Stomach (tissue), 9 donors: ENCODE results near the gene SDC3. TPM values are rescaled to one million over a fixed set of nuclear protein-coding genes. Genes with fewer than 3 reads are reported as not detected.

Experiments
- DNase-seq, 2 donors: peaks; one replicate each; pipeline versions ENCODE4 v3.0.0 to v3.0.0-alpha.2; 2013 to 2019
- H3K27ac ChIP-seq, 5 donors: fragments of 200-600 bp in 4 of 5; sonication (generic) in 4 of 5; one replicate each; pipeline ENCODE4 v1.5.1; 2013 to 2019; ENCODE audit warnings: mild to moderate bottlenecking in 1 of 5, moderate library complexity in 1 of 5
- H3K27me3 ChIP-seq, 3 donors: fragments of 200-600 bp; sonication (generic); one replicate each; pipeline ENCODE4 v1.5.1; 2017 to 2019; ENCODE audit warnings: mixed run types in 1 of 3
- H3K36me3 ChIP-seq, 4 donors: fragments of 200-600 bp; sonication (generic); 1 replicate in 3 of 4; 2 replicates in 1 of 4; pipeline ENCODE4 v1.5.1; 2016 to 2019
- H3K4me1 ChIP-seq, 4 donors: fragments of 200-600 bp; sonication (generic); one replicate each; pipeline ENCODE4 v1.5.1; 2016 to 2019
- H3K4me3 ChIP-seq, 4 donors: fragments of 200-600 bp; sonication (generic) in 3 of 4; one replicate each; pipeline ENCODE4 v1.5.1; 2016 to 2019; ENCODE audit warnings: mild to moderate bottlenecking in 1 of 4
- H3K9me3 ChIP-seq, 4 donors: fragments of 200-600 bp; sonication (generic); one replicate each; pipeline ENCODE4 v1.5.1; 2016 to 2019
- EP300 ChIP-seq: sonication (generic); formaldehyde crosslinking; IDR thresholded peaks from one replicate; pipeline ENCODE4 v1.6.1; 2017; ENCODE audit warnings: antibody characterized with exemption
- POLR2A ChIP-seq, 4 donors: fragments of 450-650 bp; IDR thresholded peaks; one replicate each; pipeline ENCODE4 v1.6.1; 2016; ENCODE audit warnings: antibody characterized with exemption in 4 of 4, control low read depth in 2 of 4, mild to moderate bottlenecking in 1 of 4, moderate library complexity in 1 of 4
- POLR2AphosphoS5 ChIP-seq, 3 donors: sonication (generic); formaldehyde crosslinking; IDR thresholded peaks; one replicate each; pipeline ENCODE4 v1.6.1; 2016; ENCODE audit warnings: antibody characterized with exemption in 3 of 3
- WGBS, 5 donors: extraction: QIAGEN DNeasy Blood & Tissue Kit in 3 of 5; methylation state at CpG; one replicate each; pipeline versions ENCODE4 v1.1.5 to v1.1.7; 2013 to 2018; 5-methylcytosine and 5-hydroxymethylcytosine counted together
- intact Hi-C: fragments of 100-400 bp; cut with DNase I; formaldehyde crosslinking; loops from one replicate; pipeline ENCODE4 v1.15.1; 2023; ENCODE audit warnings: low total_unique reads
- polyA plus RNA-seq, 3 donors: library from polyadenylated mRNA; stranded (reverse); fragments of 200-250 nt; gene quantifications; one replicate each; pipeline ENCODE4 v1.2.3, GENCODE V29; 2013
- total RNA-seq, 5 donors: library from RNA; depleted of rRNA; stranded (reverse); fragments of >200 nt; gene quantifications; one replicate each; pipeline versions ENCODE4 v1.1.0 to v1.2.3, GENCODE V29; 2014 to 2016
- TF ChIP-seq, protein P1 (sequence below), 7 experiments: fragments of 450-650 bp in 4 of 7; fragments of 200-600 bp in 3 of 7; sonication (generic) in 3 of 7; IDR thresholded peaks; one replicate each; pipeline ENCODE4 v1.5.1; 2016 to 2019; ENCODE audit warnings: antibody characterized with exemption in 7 of 7, control low read depth in 2 of 7, mild to moderate bottlenecking in 1 of 7
- donor health status: healthy with polysubstance abuse.
- donor health status: Bipolar disorder and iron deficiency.
- donor health status: healthy.

SDC3 gene
- total and polyA plus RNA-seq, 8 donors = 0.58 to 47.2 (median 15.2) TPM

DNA sequence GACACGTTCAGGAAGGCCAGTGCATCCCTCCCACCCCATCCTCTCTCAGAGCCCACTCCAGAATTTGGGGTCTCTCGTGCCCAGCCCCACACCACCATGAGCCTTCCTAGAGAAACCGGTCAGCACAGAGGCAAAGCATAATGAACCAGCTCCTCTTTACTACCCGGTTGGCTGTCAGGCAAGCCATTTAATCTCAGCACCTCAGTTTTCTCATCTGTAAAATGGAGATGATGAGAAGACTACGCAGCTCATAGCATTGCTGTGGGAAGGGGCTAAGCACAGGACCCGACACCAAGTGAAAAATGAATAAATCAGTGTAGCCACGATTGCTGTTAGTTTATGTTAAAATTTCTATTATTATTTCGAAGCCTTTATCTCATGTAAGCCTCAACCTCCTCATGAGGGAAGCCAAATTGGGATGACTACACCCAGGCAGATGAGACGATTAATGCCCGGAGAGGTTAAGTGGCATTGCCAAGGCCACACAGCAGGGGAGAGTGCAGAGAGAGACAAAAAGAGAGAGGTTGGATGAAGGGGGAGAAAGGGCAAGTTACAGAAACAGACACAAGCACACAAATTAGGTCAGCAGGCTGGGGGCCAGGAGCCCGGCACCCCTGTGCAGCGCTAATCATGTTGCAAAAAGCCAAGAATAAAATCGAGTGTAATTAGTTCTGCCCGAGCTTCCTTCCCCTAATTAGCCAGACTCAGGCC is 25.7 kb downstream of the SDC3 start:
- DNase-seq = no peak
- intact Hi-C loops = no loop called here
- TF ChIP-seq EP300 = no peak
- TF ChIP-seq, protein P1, sequence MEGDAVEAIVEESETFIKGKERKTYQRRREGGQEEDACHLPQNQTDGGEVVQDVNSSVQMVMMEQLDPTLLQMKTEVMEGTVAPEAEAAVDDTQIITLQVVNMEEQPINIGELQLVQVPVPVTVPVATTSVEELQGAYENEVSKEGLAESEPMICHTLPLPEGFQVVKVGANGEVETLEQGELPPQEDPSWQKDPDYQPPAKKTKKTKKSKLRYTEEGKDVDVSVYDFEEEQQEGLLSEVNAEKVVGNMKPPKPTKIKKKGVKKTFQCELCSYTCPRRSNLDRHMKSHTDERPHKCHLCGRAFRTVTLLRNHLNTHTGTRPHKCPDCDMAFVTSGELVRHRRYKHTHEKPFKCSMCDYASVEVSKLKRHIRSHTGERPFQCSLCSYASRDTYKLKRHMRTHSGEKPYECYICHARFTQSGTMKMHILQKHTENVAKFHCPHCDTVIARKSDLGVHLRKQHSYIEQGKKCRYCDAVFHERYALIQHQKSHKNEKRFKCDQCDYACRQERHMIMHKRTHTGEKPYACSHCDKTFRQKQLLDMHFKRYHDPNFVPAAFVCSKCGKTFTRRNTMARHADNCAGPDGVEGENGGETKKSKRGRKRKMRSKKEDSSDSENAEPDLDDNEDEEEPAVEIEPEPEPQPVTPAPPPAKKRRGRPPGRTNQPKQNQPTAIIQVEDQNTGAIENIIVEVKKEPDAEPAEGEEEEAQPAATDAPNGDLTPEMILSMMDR (IDR thresholded peaks at IDR 0.05) = no peak
- TF ChIP-seq POLR2AphosphoS5 (IDR thresholded peaks at IDR 0.05) = no peak
- no peak for TF ChIP-seq POLR2A (IDR thresholded peaks at IDR 0.05)
- peaks cover 15 to 87% (median 52%) of the 10 kb centered on the region in 4 donors for H3K4me1 ChIP-seq
- no peaks in the 10 kb centered on the region for H3K36me3 ChIP-seq
- no peaks in the 10 kb centered on the region for H3K27me3 ChIP-seq
- peak overlapping the region in 1 of 5 donors; percentile 87 for H3K27ac ChIP-seq
- no peak overlapping the region for H3K4me3 ChIP-seq
- 80 to 92% (median 86%) methylated on average over 14 of the region's 14 CpGs for WGBS, 5 donors
- no peaks in the 10 kb centered on the region for H3K9me3 ChIP-seq

DNA sequence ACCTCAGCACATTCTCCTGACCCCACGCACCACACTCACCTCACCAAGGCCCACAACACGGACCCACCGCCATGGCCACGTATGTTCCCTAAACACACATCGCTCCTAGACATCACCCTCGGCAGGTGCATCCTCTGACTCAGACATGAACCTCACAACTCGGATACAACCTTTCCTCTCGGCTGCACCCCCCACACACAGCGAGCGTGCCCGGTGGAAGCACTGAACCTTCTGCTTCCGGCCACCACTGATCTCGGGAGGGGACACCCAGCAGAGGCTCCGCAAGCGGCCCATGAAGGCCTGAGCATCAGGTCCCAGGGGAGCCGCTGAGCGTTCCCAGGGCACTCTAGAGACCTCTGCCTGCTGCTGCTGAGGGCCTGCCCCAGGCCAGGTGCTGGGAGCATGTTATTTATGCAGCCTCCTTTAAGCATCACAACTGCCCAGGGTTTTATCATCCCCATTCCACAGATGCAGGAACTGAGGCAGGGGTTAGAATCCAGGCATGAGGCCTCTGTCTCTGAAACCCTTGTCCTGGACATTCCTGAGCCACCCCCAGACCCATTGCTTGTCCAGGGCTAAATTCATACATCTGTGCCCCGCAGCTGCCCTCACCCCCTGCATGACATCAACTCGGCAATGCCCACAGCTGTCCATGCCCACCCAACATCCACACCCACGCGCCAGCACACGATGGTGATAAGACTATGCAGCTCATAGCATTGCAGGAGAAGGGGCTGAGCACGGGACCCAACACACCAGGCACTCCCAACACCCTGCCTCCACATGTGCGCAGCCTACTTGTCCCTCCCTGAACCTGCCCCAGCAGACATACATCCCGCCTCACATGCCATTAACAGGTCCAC is 27.0 kb downstream of the SDC3 start:
- Histone ChIP-seq H3K4me3 (no peak overlapping the region), H3K36me3 (peaks cover 0 to 5% (median 4%) of the 10 kb centered on the region in 4 donors), H3K27ac (peak overlapping the region in 1 of 5 donors; percentile 47), H3K4me1 (peaks cover 15 to 87% (median 51%) of the 10 kb centered on the region in 4 donors), H3K27me3 (no peaks in the 10 kb centered on the region), H3K9me3 (no peaks in the 10 kb centered on the region)
- no peak for DNase-seq
- TF ChIP-seq POLR2A (IDR thresholded peaks at IDR 0.05) = no peak
- TF ChIP-seq, protein P1 (IDR thresholded peaks at IDR 0.05) = no peak
- no peak for TF ChIP-seq POLR2AphosphoS5 (IDR thresholded peaks at IDR 0.05)
- TF ChIP-seq EP300 = no peak
- 72 to 86% (median 83%) methylated on average over 24 to 25 of the region's 25 CpGs for WGBS, 5 donors
- intact Hi-C loops = no loop called here

DNA sequence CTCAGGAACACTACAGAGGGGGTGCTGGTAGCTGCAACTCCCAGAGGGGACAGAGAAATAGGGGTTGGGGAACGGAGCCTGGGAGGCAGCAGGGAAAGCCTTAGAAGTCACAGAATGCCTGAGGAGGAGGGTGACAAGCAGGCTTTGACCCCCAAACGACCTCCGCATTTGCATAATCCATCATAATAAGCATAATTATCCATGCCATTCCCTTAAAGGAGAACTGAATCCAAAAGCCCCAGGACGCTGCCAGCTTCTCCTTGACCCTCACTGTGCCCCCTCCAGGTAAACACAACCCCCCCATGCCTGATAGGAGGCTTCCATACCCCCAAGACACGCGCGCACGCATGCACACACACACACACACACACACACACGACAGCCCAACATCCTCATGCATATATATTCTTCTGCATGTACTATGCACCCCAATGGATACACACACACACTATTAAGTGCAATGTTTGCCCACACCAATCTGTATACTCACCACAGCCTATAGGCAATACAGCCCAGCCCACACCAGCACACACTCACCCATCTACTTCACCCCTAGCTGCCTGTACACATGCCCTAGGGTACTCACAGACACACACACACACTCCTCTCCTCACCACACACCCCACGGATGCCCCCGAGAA is 27.8 kb downstream of the SDC3 start:
- no peaks in the 10 kb centered on the region for H3K9me3 ChIP-seq
- no peak overlapping the region for H3K4me3 ChIP-seq
- intact Hi-C loops = no loop called here
- no peaks in the 10 kb centered on the region for H3K27me3 ChIP-seq
- peaks cover 15 to 81% (median 46%) of the 10 kb centered on the region in 4 donors for H3K4me1 ChIP-seq
- H3K36me3 ChIP-seq = peaks cover 0 to 12% (median 8%) of the 10 kb centered on the region in 4 donors
- peak overlapping the region in 1 of 5 donors; percentile 89 for H3K27ac ChIP-seq
- no peak for DNase-seq
- 73 to 82% (median 77%) methylated on average over 11 of the region's 11 CpGs for WGBS, 5 donors
- no peak for TF ChIP-seq POLR2A (IDR thresholded peaks at IDR 0.05)
- TF ChIP-seq, protein P1 (IDR thresholded peaks at IDR 0.05) = no peak
- TF ChIP-seq EP300 = no peak
- no peak for TF ChIP-seq POLR2AphosphoS5 (IDR thresholded peaks at IDR 0.05)
